HCT116 (cell line): ENCODE data around the gene EIF1AY. TPM values are rescaled to one million over a fixed set of nuclear protein-coding genes. Genes with fewer than 3 reads are reported as not detected.

Source experiments
- ATAC-seq: fragments of 200-7000 bp; cut with Tn5 transposase; 2 replicates; pipeline ENCODE4 v1.9.1; 2020; ENCODE audit warnings: mild to moderate bottlenecking, moderate library complexity
- BruUV-seq: library from RNA; stranded (reverse); fragments of 400-500 nt; replicated peaks from 2 replicates; lab custom pipeline; 2021; lab: Mats Ljungman, UMichigan
- CTCF ChIA-PET: fragments of 300-600 bp; sonication (Branson Sonifier 250); formaldehyde crosslinking; loops from one replicate; lab custom pipeline; 2021; ENCODE audit warnings: antibody characterized with exemption; lab: Charles Lee
- POLR2A ChIA-PET: fragments of 300-600, 350-600 bp; sonication (Branson Sonifier 250); formaldehyde crosslinking; loops from one replicate; lab custom pipeline; 2021; ENCODE audit warnings: antibody characterized with exemption; lab: Charles Lee
- RAD21 ChIA-PET, 2 experiments: fragments of 300-600 bp; sonication (Branson Sonifier 250); formaldehyde crosslinking; loops; one replicate each; lab custom pipeline; 2023; ENCODE audit warnings: low total read pairs in 2 of 2; ENCODE audit not compliant: uncharacterized antibody in 2 of 2, unreplicated experiment in 2 of 2, low non-redundant PET in 1 of 2; lab: Charles Lee
- DNase-seq: peaks from one replicate; pipeline ENCODE4 v3.0.0-alpha.2; 2010; ENCODE audit warnings: low read depth, low spot score
- H2AFZ ChIP-seq: fragments of 200-600 bp; shearing (Covaris generic), sonication (generic); 2 replicates; pipeline ENCODE4 v1.6.1; 2017; ENCODE audit warnings: low read depth, mixed run types, mixed read lengths, antibody characterized with exemption, low read length; ENCODE audit not compliant: poor library complexity, severe bottlenecking
- H3K27ac ChIP-seq: 2 replicates; pipeline ENCODE4 v1.5.1; 2012; ENCODE audit warnings: low read depth, low read length
- H3K27me3 ChIP-seq: fragments of 200-600 bp; sonication (generic); 2 replicates; pipeline ENCODE4 v1.6.1; 2016; ENCODE audit warnings: mixed run types, low read length, mixed read lengths; ENCODE audit not compliant: insufficient read depth
- H3K36me3 ChIP-seq, 2 experiments: fragments of 200-500 bp in 1 of 2; fragments of 200-600 bp in 1 of 2; sonication (Bioruptor generic) in 1 of 2; sonication (generic) in 1 of 2; 2 replicates each; pipeline versions ENCODE4 v1.5.1 to v1.6.1; 2014 to 2016; ENCODE audit warnings: low read length in 2 of 2, inconsistent platforms in 1 of 2, mixed read lengths in 1 of 2, mixed run types in 1 of 2; ENCODE audit not compliant: insufficient read depth in 2 of 2, control insufficient read depth in 1 of 2
- H3K4me1 ChIP-seq, 2 experiments: fragments of 200-600 bp in 1 of 2; sonication (generic) in 1 of 2; 2 replicates each; pipeline versions ENCODE4 v1.5.1 to v1.6.1; 2012 to 2017; ENCODE audit warnings: low read length in 2 of 2, inconsistent platforms in 1 of 2, mild to moderate bottlenecking in 1 of 2, mixed read lengths in 1 of 2, mixed run types in 1 of 2, moderate library complexity in 1 of 2; ENCODE audit not compliant: insufficient read depth in 2 of 2, control insufficient read depth in 1 of 2
- H3K4me2 ChIP-seq: fragments of 200-600 bp; sonication (generic); 2 replicates; pipeline ENCODE4 v1.6.1; 2017; ENCODE audit warnings: mixed run types, low read length, mixed read lengths
- H3K4me3 ChIP-seq, 2 experiments: fragments of 200-600 bp in 1 of 2; sonication (generic) in 1 of 2; replicated peaks in 1 of 2; 2 replicates each; pipeline ENCODE4 v1.5.1; 2011 to 2016; ENCODE audit warnings: low read length in 2 of 2, control low read depth in 1 of 2, low read depth in 1 of 2, mild to moderate bottlenecking in 1 of 2, mixed read lengths in 1 of 2, mixed run types in 1 of 2
- H3K79me2 ChIP-seq: fragments of 200-600 bp; sonication (generic); 2 replicates; pipeline ENCODE4 v1.6.1; 2017; ENCODE audit warnings: mild to moderate bottlenecking, mixed run types, low read length, moderate library complexity, mixed read lengths; ENCODE audit not compliant: insufficient read depth
- H3K9ac ChIP-seq: fragments of 200-600 bp; sonication (generic); 2 replicates; pipeline ENCODE4 v1.6.1; 2016; ENCODE audit warnings: low read length, mixed read lengths
- H3K9me2 ChIP-seq: fragments of 200-600 bp; sonication (generic), shearing (Covaris generic); 2 replicates; pipeline ENCODE4 v1.6.1; 2017; ENCODE audit warnings: mixed run types, mild to moderate bottlenecking, moderate library complexity; ENCODE audit not compliant: insufficient read depth
- H3K9me3 ChIP-seq, 2 experiments: fragments of 200-500 bp in 1 of 2; fragments of 200-600 bp in 1 of 2; sonication (Bioruptor generic) in 1 of 2; sonication (generic) in 1 of 2; 2 replicates each; pipeline ENCODE4 v1.6.1; 2014 to 2017; ENCODE audit warnings: low read length in 2 of 2, mixed read lengths in 2 of 2, inconsistent platforms in 1 of 2, low read depth in 1 of 2, mild to moderate bottlenecking in 1 of 2, mixed run types in 1 of 2, moderate library complexity in 1 of 2; ENCODE audit not compliant: control insufficient read depth in 1 of 2, insufficient read depth in 1 of 2
- H4K20me1 ChIP-seq: fragments of 200-600 bp; sonication (generic), shearing (Covaris generic); 2 replicates; pipeline ENCODE4 v1.6.1; 2017; ENCODE audit warnings: mixed run types, mild to moderate bottlenecking, moderate library complexity; ENCODE audit not compliant: insufficient read depth
- CBX3 ChIP-seq: IDR thresholded peaks from 2 replicates; pipeline ENCODE4 v1.6.1; 2012; ENCODE audit warnings: low read depth
- CEBPB ChIP-seq: IDR thresholded peaks from 2 replicates; pipeline ENCODE4 v1.6.1; 2012; ENCODE audit warnings: low read depth
- EGR1 ChIP-seq: IDR thresholded peaks from 2 replicates; pipeline ENCODE4 v1.6.1; 2012; ENCODE audit warnings: low read depth
- ELF1 ChIP-seq: IDR thresholded peaks from 2 replicates; pipeline ENCODE4 v1.6.1; 2012; ENCODE audit warnings: low read depth, borderline replicate concordance
- EZH2 ChIP-seq: fragments of 200-600 bp; sonication (generic); IDR thresholded peaks from 2 replicates; pipeline ENCODE4 v1.6.1; 2017; ENCODE audit warnings: antibody characterized with exemption, mixed run types
- EZH2phosphoT487 ChIP-seq: fragments of 200-600 bp; IDR thresholded peaks from 2 replicates; pipeline ENCODE4 v1.6.1; 2018; ENCODE audit warnings: antibody characterized with exemption, borderline replicate concordance
- FOSL1 ChIP-seq: IDR thresholded peaks from 2 replicates; pipeline ENCODE4 v1.6.1; 2012; ENCODE audit warnings: low read depth
- JUND ChIP-seq: IDR thresholded peaks from 2 replicates; pipeline ENCODE4 v1.6.1; 2012
- POLR2A ChIP-seq: IDR thresholded peaks from 2 replicates; pipeline ENCODE4 v1.7.0; 2011; ENCODE audit warnings: borderline replicate concordance; ENCODE audit not compliant: insufficient read depth, insufficient read length; ENCODE audit errors: extremely low read depth
- SIN3A ChIP-seq: IDR thresholded peaks from 2 replicates; pipeline ENCODE4 v1.6.1; 2012; ENCODE audit warnings: low read depth
- SP1 ChIP-seq: IDR thresholded peaks from 2 replicates; pipeline ENCODE4 v1.6.1; 2012; ENCODE audit warnings: low read depth
- SRF ChIP-seq: IDR thresholded peaks from 2 replicates; pipeline ENCODE4 v1.6.1; 2012; ENCODE audit warnings: low read depth
- TCF7L2 ChIP-seq: IDR thresholded peaks from 2 replicates; pipeline ENCODE4 v1.7.0; 2011; ENCODE audit warnings: borderline replicate concordance, inconsistent platforms; ENCODE audit not compliant: insufficient read depth, insufficient read length; ENCODE audit errors: extremely low read depth
- ZFX ChIP-seq: fragments of 450-650 bp; IDR thresholded peaks from 2 replicates; pipeline ENCODE4 v1.6.1; 2017
- ZNF274 ChIP-seq: fragments of 200-500 bp; sonication (Bioruptor generic); IDR thresholded peaks from 2 replicates; pipeline ENCODE4 v1.6.1; 2014; ENCODE audit warnings: mild to moderate bottlenecking, low read depth, low read length, inconsistent platforms
- intact Hi-C: fragments of 100-400 bp; cut with micrococcal nuclease; formaldehyde crosslinking; loops from 2 replicates; pipeline ENCODE4 v1.10.0; 2022
- total RNA-seq: library from RNA; stranded (reverse); gene quantifications from one replicate; pipeline ENCODE4 v1.2.1, GENCODE V29; 2021; ENCODE audit not compliant: unreplicated experiment
- TF ChIP-seq, protein P1 (sequence below): IDR thresholded peaks from 2 replicates; pipeline ENCODE4 v1.6.1; 2011; ENCODE audit warnings: mild to moderate bottlenecking, low read length, moderate library complexity; ENCODE audit not compliant: insufficient replicate concordance; ENCODE audit errors: extremely low read depth
- TF ChIP-seq, protein P2 (sequence below), 3 experiments: fragments of 200-600 bp in 1 of 3; sonication (generic) in 1 of 3; IDR thresholded peaks in 2 of 3; conservative IDR thresholded peaks in 1 of 3; 2 replicates each; pipeline ENCODE4 v1.5.1; 2012 to 2017; ENCODE audit warnings: low read depth in 2 of 3, low read length in 2 of 3, antibody characterized with exemption in 1 of 3, borderline replicate concordance in 1 of 3, control low read depth in 1 of 3, mild to moderate bottlenecking in 1 of 3, mixed read lengths in 1 of 3, mixed run types in 1 of 3, moderate library complexity in 1 of 3; ENCODE audit not compliant: insufficient read depth in 1 of 3
- TF ChIP-seq, protein P3 (sequence below): IDR thresholded peaks from 2 replicates; pipeline ENCODE4 v1.6.1; 2012
- TF ChIP-seq, protein P4 (sequence below): IDR thresholded peaks from 2 replicates; pipeline ENCODE4 v1.6.1; 2012; ENCODE audit warnings: low read depth
- TF ChIP-seq, protein P5 (sequence below): IDR thresholded peaks from 2 replicates; pipeline ENCODE4 v1.6.1; 2012

Gene EIF1AY
- total RNA-seq, 1 experiment from 2014 or later = 16.9 TPM

DNA sequence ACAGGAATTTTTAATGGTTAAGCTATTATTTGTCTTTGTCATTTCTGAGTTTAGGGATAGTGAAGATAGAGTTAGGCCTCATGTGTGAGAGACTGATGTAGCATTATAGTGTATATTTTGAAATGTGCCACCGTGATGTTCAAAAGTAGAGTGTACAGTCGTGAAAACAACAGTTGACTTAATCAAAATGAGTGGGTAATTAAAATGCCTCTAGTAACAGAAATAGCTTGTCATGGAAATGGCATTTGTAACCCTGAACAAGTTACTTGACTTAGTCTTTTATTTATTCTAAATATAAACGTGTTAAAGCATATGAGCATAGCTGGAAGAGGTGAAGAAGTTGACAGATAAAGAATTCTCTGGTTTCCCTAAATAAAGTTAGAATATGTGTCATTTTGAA is 6.1 kb downstream of the EIF1AY start:
- no peaks in the 10 kb centered on the region for H3K9me3 ChIP-seq
- no peaks in the 10 kb centered on the region for H3K4me1 ChIP-seq
- TF ChIP-seq SP1 (no peak), JUND (no peak), CEBPB (no peak), SIN3A (no peak), FOSL1 (no peak), CBX3 (no peak), TCF7L2 (no peak), POLR2A (no peak), ZNF274 (no peak), SRF (no peak), EGR1 (no peak), EZH2phosphoT487 (no peak), ELF1 (no peak), ZFX (no peak), EZH2 (no peak)
- TF ChIP-seq, protein P1, sequence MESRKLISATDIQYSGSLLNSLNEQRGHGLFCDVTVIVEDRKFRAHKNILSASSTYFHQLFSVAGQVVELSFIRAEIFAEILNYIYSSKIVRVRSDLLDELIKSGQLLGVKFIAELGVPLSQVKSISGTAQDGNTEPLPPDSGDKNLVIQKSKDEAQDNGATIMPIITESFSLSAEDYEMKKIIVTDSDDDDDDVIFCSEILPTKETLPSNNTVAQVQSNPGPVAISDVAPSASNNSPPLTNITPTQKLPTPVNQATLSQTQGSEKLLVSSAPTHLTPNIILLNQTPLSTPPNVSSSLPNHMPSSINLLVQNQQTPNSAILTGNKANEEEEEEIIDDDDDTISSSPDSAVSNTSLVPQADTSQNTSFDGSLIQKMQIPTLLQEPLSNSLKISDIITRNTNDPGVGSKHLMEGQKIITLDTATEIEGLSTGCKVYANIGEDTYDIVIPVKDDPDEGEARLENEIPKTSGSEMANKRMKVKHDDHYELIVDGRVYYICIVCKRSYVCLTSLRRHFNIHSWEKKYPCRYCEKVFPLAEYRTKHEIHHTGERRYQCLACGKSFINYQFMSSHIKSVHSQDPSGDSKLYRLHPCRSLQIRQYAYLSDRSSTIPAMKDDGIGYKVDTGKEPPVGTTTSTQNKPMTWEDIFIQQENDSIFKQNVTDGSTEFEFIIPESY = no peak
- TF ChIP-seq, protein P2, sequence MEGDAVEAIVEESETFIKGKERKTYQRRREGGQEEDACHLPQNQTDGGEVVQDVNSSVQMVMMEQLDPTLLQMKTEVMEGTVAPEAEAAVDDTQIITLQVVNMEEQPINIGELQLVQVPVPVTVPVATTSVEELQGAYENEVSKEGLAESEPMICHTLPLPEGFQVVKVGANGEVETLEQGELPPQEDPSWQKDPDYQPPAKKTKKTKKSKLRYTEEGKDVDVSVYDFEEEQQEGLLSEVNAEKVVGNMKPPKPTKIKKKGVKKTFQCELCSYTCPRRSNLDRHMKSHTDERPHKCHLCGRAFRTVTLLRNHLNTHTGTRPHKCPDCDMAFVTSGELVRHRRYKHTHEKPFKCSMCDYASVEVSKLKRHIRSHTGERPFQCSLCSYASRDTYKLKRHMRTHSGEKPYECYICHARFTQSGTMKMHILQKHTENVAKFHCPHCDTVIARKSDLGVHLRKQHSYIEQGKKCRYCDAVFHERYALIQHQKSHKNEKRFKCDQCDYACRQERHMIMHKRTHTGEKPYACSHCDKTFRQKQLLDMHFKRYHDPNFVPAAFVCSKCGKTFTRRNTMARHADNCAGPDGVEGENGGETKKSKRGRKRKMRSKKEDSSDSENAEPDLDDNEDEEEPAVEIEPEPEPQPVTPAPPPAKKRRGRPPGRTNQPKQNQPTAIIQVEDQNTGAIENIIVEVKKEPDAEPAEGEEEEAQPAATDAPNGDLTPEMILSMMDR (IDR thresholded peaks at IDR 0.05 in 2 of 3, conservative IDR thresholded peaks at IDR 0.05 in 1 of 3; ENCODE audit: borderline replicate concordance in 1 of 3, insufficient read depth in 1 of 3, low read depth in 2 of 3, low read length in 2 of 3) = no peak
- TF ChIP-seq, protein P3, sequence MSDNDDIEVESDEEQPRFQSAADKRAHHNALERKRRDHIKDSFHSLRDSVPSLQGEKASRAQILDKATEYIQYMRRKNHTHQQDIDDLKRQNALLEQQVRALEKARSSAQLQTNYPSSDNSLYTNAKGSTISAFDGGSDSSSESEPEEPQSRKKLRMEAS = no peak
- TF ChIP-seq, protein P4, sequence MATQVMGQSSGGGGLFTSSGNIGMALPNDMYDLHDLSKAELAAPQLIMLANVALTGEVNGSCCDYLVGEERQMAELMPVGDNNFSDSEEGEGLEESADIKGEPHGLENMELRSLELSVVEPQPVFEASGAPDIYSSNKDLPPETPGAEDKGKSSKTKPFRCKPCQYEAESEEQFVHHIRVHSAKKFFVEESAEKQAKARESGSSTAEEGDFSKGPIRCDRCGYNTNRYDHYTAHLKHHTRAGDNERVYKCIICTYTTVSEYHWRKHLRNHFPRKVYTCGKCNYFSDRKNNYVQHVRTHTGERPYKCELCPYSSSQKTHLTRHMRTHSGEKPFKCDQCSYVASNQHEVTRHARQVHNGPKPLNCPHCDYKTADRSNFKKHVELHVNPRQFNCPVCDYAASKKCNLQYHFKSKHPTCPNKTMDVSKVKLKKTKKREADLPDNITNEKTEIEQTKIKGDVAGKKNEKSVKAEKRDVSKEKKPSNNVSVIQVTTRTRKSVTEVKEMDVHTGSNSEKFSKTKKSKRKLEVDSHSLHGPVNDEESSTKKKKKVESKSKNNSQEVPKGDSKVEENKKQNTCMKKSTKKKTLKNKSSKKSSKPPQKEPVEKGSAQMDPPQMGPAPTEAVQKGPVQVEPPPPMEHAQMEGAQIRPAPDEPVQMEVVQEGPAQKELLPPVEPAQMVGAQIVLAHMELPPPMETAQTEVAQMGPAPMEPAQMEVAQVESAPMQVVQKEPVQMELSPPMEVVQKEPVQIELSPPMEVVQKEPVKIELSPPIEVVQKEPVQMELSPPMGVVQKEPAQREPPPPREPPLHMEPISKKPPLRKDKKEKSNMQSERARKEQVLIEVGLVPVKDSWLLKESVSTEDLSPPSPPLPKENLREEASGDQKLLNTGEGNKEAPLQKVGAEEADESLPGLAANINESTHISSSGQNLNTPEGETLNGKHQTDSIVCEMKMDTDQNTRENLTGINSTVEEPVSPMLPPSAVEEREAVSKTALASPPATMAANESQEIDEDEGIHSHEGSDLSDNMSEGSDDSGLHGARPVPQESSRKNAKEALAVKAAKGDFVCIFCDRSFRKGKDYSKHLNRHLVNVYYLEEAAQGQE = no peak
- TF ChIP-seq, protein P5, sequence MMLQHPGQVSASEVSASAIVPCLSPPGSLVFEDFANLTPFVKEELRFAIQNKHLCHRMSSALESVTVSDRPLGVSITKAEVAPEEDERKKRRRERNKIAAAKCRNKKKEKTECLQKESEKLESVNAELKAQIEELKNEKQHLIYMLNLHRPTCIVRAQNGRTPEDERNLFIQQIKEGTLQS = no peak
- H3K9me2 ChIP-seq = no peaks in the 10 kb centered on the region
- BruUV-seq = no TSS peak
- H3K79me2 ChIP-seq = 0 out of 2 replicates have a peak, but pooled peaks cover 4% of the 10 kb centered on the region
- ChIA-PET CTCF (no interaction called here), POLR2A (no interaction called here), RAD21 (no interaction called here)
- H3K27me3 ChIP-seq = no peaks in the 10 kb centered on the region
- intact Hi-C loops = no loop called here
- no peak overlapping the region for H3K4me3 ChIP-seq
- H2AFZ ChIP-seq = no peak overlapping the region
- no peaks in the 10 kb centered on the region for H3K36me3 ChIP-seq
- DNase-seq (no peak), ATAC-seq (no peak)
- H3K4me2 ChIP-seq = no peak overlapping the region
- H3K27ac ChIP-seq = no peak overlapping the region
- H4K20me1 ChIP-seq = no peaks in the 10 kb centered on the region
- H3K9ac ChIP-seq = no peak overlapping the region
